WTC11 (cell line): Measurements from ENCODE around the gene SOX9. TPM values are rescaled to one million over a fixed set of nuclear protein-coding genes. Genes with fewer than 3 reads are reported as not detected.

ENCODE experiments used
- ATAC-seq: fragments of 200-7000 bp; cut with Tn5 transposase; 2 replicates; pipeline ENCODE4 v1.10.0; 2021; ENCODE audit warnings: mild to moderate bottlenecking, moderate library complexity
- CTCF ChIA-PET: fragments of 300-600 bp; sonication (Branson Sonifier 250); formaldehyde crosslinking; loops from one replicate; lab custom pipeline; 2021; ENCODE audit warnings: antibody characterized with exemption; lab: Charles Lee
- POLR2A ChIA-PET: fragments of 350-600 bp; sonication (Branson Sonifier 250); formaldehyde crosslinking; loops from one replicate; lab custom pipeline; 2021; ENCODE audit warnings: antibody characterized with exemption; lab: Charles Lee
- DNase-seq: peaks from one replicate; pipeline ENCODE4 v3.0.0; 2021; ENCODE audit warnings: low spot score
- H3K27ac Mint-ChIP-seq: 2 replicates; pipeline ENCODE4 v1.8.0; 2021; ENCODE audit warnings: mixed read lengths
- H3K27me3 Mint-ChIP-seq: 2 replicates; pipeline ENCODE4 v1.8.0; 2021; ENCODE audit warnings: low read depth, mild to moderate bottlenecking, moderate library complexity, mixed read lengths
- H3K36me3 Mint-ChIP-seq: 2 replicates; pipeline ENCODE4 v1.8.0; 2021; ENCODE audit warnings: mixed read lengths
- H3K4me1 Mint-ChIP-seq: 2 replicates; pipeline ENCODE4 v1.8.0; 2022; ENCODE audit warnings: mixed read lengths
- H3K4me3 Mint-ChIP-seq: 2 replicates; pipeline ENCODE4 v1.8.0; 2021; ENCODE audit warnings: mild to moderate bottlenecking, moderate library complexity, mixed read lengths
- H3K9me3 Mint-ChIP-seq: 2 replicates; pipeline ENCODE4 v1.8.0; 2021; ENCODE audit warnings: mixed read lengths
- GRHL2 ChIP-seq: fragments of 250-450 bp; sonication (Bioruptor Pico); IDR thresholded peaks from 2 replicates; pipeline ENCODE4 v1.8.0; 2022; ENCODE audit warnings: mild to moderate bottlenecking, moderate library complexity; ENCODE audit not compliant: insufficient replicate concordance, severe bottlenecking
- KAT7 ChIP-seq: sonication (generic); formaldehyde crosslinking; IDR thresholded peaks from 2 replicates; pipeline ENCODE4 v1.8.1; 2023; ENCODE audit warnings: missing genetic modification reagents, mild to moderate bottlenecking, borderline replicate concordance
- NFE2L1 ChIP-seq: sonication (generic); formaldehyde crosslinking; IDR thresholded peaks from 2 replicates; pipeline ENCODE4 v1.8.1; 2023; ENCODE audit warnings: missing genetic modification reagents
- TEAD1 ChIP-seq: sonication (generic); formaldehyde crosslinking; IDR thresholded peaks from 2 replicates; pipeline ENCODE4 v1.8.0; 2022; ENCODE audit warnings: mild to moderate bottlenecking, missing genetic modification reagents
- TP53 ChIP-seq: sonication (generic); formaldehyde crosslinking; IDR thresholded peaks from 2 replicates; pipeline ENCODE4 v1.8.1; 2023; ENCODE audit warnings: mild to moderate bottlenecking, missing genetic modification reagents
- ZNF219 ChIP-seq: sonication (generic); formaldehyde crosslinking; IDR thresholded peaks from 2 replicates; pipeline ENCODE4 v1.8.0; 2023; ENCODE audit warnings: missing genetic modification reagents, mild to moderate bottlenecking, borderline replicate concordance
- ZNF263 ChIP-seq: sonication (generic); formaldehyde crosslinking; IDR thresholded peaks from 2 replicates; pipeline ENCODE4 v1.8.1; 2022; ENCODE audit warnings: low read depth, mild to moderate bottlenecking, moderate library complexity, missing genetic modification reagents
- ZNF317 ChIP-seq: sonication (generic); formaldehyde crosslinking; IDR thresholded peaks from 2 replicates; pipeline ENCODE4 v1.8.1; 2023; ENCODE audit warnings: low read depth, mild to moderate bottlenecking, moderate library complexity, missing genetic modification reagents, borderline replicate concordance
- total RNA-seq: library from RNA; stranded (reverse); gene quantifications from 3 replicates; pipeline ENCODE4 v1.2.3, GENCODE V29; 2021
- TF ChIP-seq, protein P1 (sequence below): sonication (generic); formaldehyde crosslinking; IDR thresholded peaks from 2 replicates; pipeline ENCODE4 v1.8.1; 2023; ENCODE audit warnings: mild to moderate bottlenecking, missing genetic modification reagents, borderline replicate concordance
- TF ChIP-seq, protein P2 (sequence below): sonication (generic); formaldehyde crosslinking; conservative IDR thresholded peaks from 2 replicates; pipeline ENCODE4 v1.8.1; 2022; ENCODE audit warnings: mild to moderate bottlenecking, missing genetic modification reagents
- TF ChIP-seq, protein P3 (sequence below): sonication (generic); formaldehyde crosslinking; IDR thresholded peaks from 2 replicates; pipeline ENCODE4 v1.8.0; 2023; ENCODE audit warnings: missing genetic modification reagents
- TF ChIP-seq, protein P4 (sequence below): fragments of 250-450 bp; sonication (Bioruptor Pico); conservative IDR thresholded peaks from 2 replicates; pipeline ENCODE4 v1.9.0; 2021; ENCODE audit warnings: mild to moderate bottlenecking
- TF ChIP-seq, protein P5 (sequence below): sonication (generic); formaldehyde crosslinking; IDR thresholded peaks from 2 replicates; pipeline ENCODE4 v1.8.1; 2022; ENCODE audit warnings: mild to moderate bottlenecking, moderate library complexity, missing genetic modification reagents
- TF ChIP-seq, protein P6 (sequence below): sonication (generic); formaldehyde crosslinking; IDR thresholded peaks from 2 replicates; pipeline ENCODE4 v1.8.0; 2023; ENCODE audit warnings: missing genetic modification reagents, mild to moderate bottlenecking, borderline replicate concordance

SOX9 gene
- total RNA-seq, 1 experiment from 2014 or later, result 8.1 TPM

DNA sequence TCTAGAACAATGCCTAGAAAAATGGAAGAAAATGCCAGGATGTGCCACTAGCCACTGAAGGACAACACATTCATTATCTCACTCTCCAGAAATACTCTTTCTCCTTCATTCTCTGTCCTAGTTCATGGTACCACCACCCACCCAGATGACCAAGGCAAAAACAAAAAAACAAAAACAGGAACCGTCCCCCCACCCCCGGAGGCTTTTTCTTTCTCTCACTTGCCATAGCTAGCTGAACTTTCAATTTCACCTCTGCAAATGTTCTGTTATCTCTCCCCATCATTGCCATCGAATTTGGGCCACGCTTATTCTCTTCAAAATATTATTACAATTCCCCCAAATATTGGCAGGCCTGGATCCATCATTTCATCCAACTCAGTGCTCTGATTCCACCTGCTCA is 49.0 kb downstream of the SOX9 start (continued):
- TF ChIP-seq, protein P1, sequence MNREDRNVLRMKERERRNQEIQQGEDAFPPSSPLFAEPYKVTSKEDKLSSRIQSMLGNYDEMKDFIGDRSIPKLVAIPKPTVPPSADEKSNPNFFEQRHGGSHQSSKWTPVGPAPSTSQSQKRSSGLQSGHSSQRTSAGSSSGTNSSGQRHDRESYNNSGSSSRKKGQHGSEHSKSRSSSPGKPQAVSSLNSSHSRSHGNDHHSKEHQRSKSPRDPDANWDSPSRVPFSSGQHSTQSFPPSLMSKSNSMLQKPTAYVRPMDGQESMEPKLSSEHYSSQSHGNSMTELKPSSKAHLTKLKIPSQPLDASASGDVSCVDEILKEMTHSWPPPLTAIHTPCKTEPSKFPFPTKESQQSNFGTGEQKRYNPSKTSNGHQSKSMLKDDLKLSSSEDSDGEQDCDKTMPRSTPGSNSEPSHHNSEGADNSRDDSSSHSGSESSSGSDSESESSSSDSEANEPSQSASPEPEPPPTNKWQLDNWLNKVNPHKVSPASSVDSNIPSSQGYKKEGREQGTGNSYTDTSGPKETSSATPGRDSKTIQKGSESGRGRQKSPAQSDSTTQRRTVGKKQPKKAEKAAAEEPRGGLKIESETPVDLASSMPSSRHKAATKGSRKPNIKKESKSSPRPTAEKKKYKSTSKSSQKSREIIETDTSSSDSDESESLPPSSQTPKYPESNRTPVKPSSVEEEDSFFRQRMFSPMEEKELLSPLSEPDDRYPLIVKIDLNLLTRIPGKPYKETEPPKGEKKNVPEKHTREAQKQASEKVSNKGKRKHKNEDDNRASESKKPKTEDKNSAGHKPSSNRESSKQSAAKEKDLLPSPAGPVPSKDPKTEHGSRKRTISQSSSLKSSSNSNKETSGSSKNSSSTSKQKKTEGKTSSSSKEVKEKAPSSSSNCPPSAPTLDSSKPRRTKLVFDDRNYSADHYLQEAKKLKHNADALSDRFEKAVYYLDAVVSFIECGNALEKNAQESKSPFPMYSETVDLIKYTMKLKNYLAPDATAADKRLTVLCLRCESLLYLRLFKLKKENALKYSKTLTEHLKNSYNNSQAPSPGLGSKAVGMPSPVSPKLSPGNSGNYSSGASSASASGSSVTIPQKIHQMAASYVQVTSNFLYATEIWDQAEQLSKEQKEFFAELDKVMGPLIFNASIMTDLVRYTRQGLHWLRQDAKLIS (CRISPR knock-in tag), result no peak
- TF ChIP-seq, protein P2, sequence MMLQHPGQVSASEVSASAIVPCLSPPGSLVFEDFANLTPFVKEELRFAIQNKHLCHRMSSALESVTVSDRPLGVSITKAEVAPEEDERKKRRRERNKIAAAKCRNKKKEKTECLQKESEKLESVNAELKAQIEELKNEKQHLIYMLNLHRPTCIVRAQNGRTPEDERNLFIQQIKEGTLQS (CRISPR knock-in tag), result no peak
- TF ChIP-seq ZNF317, result no peak

DNA sequence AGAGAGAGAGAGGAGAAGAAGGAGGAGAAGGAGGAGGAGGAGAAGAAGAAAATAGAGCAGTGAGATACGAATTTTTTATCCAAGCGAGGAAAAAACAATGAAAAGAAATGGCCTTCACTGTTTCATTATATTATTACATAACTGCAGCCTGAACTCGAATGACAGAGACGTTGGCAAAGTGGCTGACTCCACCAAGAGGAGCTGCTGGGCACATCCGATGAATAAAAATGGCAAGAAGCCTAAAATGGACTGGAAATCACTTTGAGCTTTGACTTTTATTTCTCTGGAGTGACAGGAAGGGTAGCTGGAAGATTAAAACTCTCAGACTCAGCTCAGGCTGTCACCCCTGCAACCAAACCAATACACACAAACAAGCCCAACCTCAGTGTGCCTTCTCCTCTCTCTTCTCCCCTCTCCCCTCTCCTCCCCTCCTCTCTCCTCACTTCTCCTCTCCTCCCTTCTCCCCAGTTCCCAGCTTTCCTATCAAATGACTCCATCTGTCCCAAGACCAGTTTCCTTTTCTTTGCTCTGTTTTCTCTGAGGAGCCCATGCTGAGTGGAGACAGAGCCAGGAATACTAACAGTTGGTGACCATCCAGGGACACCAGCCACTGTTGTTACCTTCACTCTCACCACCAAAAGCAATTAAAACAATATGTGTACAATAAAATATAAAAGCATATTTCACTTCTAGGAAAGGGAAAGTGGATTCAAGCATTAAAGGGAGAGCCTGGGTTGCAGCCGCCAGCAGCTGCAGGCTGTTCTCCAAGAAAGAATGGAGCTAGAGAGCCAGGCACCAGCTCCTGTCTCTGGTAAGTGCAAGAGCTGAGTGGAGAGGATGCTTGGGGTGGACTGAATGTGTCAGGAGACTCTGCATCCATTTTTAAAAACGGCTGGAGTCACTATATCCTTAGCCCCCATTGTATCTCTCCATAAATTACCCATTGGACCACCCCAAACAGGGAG is 51.2 kb downstream of the SOX9 start:
- no peaks in the 10 kb centered on the region for H3K9me3 Mint-ChIP-seq
- H3K4me1 Mint-ChIP-seq, result peaks cover 44% of the 10 kb centered on the region
- H3K27ac Mint-ChIP-seq, result no peak overlapping the region
- no peak for DNase-seq
- no peak overlapping the region for H3K4me3 Mint-ChIP-seq
- H3K27me3 Mint-ChIP-seq, result no peaks in the 10 kb centered on the region
- ATAC-seq, result peak; percentile 17
- ChIA-PET POLR2A (interaction anchor here (1.1 to 2.0 kb wide), 2 partner anchors 49 to 51 kb away, joined by 3 to 13 read pairs; partner anchors contain the start of gene SOX9), CTCF (interaction anchor here (0.6 to 1.2 kb wide), 2 partner anchors 10 to 497 kb away, joined by 3 read pairs; no protein-coding TSS in a partner anchor)
- TF ChIP-seq, protein P3, sequence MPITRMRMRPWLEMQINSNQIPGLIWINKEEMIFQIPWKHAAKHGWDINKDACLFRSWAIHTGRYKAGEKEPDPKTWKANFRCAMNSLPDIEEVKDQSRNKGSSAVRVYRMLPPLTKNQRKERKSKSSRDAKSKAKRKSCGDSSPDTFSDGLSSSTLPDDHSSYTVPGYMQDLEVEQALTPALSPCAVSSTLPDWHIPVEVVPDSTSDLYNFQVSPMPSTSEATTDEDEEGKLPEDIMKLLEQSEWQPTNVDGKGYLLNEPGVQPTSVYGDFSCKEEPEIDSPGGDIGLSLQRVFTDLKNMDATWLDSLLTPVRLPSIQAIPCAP (CRISPR knock-in tag), result no peak
- TF ChIP-seq, protein P4, sequence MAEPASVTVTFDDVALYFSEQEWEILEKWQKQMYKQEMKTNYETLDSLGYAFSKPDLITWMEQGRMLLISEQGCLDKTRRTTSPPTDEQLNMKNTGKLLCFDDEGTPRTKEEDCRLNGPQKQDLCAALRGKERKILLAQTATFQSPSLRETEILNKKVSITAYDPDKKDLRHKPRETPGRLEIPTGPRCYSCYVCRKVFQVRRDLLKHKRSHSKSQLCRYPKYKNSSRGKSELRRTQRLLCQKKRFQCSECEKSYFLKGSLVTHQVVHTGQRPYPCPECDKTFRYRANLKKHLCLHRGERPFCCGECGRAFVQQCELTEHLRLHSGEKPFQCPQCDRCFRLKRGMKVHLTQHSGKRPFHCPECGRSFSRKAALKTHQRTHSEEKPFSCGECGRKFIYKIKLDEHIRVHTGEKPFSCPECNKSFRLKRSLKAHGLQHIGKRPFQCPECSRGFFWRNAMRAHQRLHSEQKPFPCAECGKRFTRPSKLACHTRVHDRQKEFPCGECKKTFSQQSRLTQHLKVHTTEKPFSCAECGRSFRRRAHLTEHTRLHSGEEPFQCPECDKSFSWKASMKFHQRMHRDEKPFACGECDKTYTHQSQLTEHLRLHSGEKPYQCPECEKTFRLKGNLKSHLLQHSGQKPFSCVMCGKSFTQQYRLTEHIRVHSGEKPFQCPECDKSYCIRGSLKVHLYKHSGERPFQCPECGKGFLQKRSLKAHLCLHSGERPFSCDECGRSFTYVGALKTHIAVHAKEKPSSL (CRISPR knock-in tag), result no peak
- no peak for TF ChIP-seq TEAD1 (CRISPR knock-in tag)
- no peak for TF ChIP-seq KAT7 (CRISPR knock-in tag)
- no peak for TF ChIP-seq NFE2L1 (CRISPR knock-in tag)
- TF ChIP-seq, protein P5, sequence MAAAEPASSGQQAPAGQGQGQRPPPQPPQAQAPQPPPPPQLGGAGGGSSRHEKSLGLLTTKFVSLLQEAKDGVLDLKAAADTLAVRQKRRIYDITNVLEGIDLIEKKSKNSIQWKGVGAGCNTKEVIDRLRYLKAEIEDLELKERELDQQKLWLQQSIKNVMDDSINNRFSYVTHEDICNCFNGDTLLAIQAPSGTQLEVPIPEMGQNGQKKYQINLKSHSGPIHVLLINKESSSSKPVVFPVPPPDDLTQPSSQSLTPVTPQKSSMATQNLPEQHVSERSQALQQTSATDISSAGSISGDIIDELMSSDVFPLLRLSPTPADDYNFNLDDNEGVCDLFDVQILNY, result no peak
- no peak for TF ChIP-seq GRHL2 (CRISPR knock-in tag)
- no peak for TF ChIP-seq TP53
- no peak for TF ChIP-seq ZNF219
- TF ChIP-seq ZNF263 (CRISPR knock-in tag), result no peak
- TF ChIP-seq, protein P6, sequence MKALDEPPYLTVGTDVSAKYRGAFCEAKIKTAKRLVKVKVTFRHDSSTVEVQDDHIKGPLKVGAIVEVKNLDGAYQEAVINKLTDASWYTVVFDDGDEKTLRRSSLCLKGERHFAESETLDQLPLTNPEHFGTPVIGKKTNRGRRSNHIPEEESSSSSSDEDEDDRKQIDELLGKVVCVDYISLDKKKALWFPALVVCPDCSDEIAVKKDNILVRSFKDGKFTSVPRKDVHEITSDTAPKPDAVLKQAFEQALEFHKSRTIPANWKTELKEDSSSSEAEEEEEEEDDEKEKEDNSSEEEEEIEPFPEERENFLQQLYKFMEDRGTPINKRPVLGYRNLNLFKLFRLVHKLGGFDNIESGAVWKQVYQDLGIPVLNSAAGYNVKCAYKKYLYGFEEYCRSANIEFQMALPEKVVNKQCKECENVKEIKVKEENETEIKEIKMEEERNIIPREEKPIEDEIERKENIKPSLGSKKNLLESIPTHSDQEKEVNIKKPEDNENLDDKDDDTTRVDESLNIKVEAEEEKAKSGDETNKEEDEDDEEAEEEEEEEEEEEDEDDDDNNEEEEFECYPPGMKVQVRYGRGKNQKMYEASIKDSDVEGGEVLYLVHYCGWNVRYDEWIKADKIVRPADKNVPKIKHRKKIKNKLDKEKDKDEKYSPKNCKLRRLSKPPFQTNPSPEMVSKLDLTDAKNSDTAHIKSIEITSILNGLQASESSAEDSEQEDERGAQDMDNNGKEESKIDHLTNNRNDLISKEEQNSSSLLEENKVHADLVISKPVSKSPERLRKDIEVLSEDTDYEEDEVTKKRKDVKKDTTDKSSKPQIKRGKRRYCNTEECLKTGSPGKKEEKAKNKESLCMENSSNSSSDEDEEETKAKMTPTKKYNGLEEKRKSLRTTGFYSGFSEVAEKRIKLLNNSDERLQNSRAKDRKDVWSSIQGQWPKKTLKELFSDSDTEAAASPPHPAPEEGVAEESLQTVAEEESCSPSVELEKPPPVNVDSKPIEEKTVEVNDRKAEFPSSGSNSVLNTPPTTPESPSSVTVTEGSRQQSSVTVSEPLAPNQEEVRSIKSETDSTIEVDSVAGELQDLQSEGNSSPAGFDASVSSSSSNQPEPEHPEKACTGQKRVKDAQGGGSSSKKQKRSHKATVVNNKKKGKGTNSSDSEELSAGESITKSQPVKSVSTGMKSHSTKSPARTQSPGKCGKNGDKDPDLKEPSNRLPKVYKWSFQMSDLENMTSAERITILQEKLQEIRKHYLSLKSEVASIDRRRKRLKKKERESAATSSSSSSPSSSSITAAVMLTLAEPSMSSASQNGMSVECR (CRISPR knock-in tag), result no peak
- H3K36me3 Mint-ChIP-seq, result no peaks in the 10 kb centered on the region
